H1 (cell line): ENCODE results near the gene FRMD4B.

Experiments
- BACH1 ChIP-seq: IDR thresholded peaks from 2 replicates; pipeline ENCODE4 v1.6.1; 2012; ENCODE audit warnings: low read length, improper control_type of control experiment
- CHD2 ChIP-seq: IDR thresholded peaks from 2 replicates; pipeline ENCODE4 v1.6.1; 2012; ENCODE audit warnings: low read length, improper control_type of control experiment
- EZH2 ChIP-seq: fragments of 200-600 bp; sonication (generic); IDR thresholded peaks from 2 replicates; pipeline ENCODE4 v1.7.1; 2012; ENCODE audit warnings: low read depth, mild to moderate bottlenecking, moderate library complexity, low read length, inconsistent platforms; ENCODE audit not compliant: severe bottlenecking
- POLR2A ChIP-seq, 2 experiments: IDR thresholded peaks; 1 replicate in 1 of 2; 2 replicates in 1 of 2; pipeline ENCODE4 v1.6.1; 2011; ENCODE audit warnings: low read depth in 2 of 2, low read length in 2 of 2, mild to moderate bottlenecking in 2 of 2; ENCODE audit errors: control extremely low read depth in 1 of 2
- SUZ12 ChIP-seq: fragments of 200-600 bp; sonication (generic); IDR thresholded peaks from 2 replicates; pipeline ENCODE4 v1.6.1; 2012; ENCODE audit warnings: mild to moderate bottlenecking, inconsistent platforms, low read length, moderate library complexity, mixed read lengths
- TF ChIP-seq, protein P1 (sequence below), 3 experiments: IDR thresholded peaks; 1 replicate in 2 of 3; 2 replicates in 1 of 3; pipeline versions ENCODE4 v1.5.1 to v1.6.1; 2011; ENCODE audit warnings: low read length in 3 of 3, mild to moderate bottlenecking in 3 of 3, inconsistent platforms in 2 of 3, low read depth in 1 of 3, moderate library complexity in 1 of 3; ENCODE audit not compliant: insufficient read depth in 1 of 3; ENCODE audit errors: control extremely low read depth in 1 of 3

- TF ChIP-seq, protein P1, sequence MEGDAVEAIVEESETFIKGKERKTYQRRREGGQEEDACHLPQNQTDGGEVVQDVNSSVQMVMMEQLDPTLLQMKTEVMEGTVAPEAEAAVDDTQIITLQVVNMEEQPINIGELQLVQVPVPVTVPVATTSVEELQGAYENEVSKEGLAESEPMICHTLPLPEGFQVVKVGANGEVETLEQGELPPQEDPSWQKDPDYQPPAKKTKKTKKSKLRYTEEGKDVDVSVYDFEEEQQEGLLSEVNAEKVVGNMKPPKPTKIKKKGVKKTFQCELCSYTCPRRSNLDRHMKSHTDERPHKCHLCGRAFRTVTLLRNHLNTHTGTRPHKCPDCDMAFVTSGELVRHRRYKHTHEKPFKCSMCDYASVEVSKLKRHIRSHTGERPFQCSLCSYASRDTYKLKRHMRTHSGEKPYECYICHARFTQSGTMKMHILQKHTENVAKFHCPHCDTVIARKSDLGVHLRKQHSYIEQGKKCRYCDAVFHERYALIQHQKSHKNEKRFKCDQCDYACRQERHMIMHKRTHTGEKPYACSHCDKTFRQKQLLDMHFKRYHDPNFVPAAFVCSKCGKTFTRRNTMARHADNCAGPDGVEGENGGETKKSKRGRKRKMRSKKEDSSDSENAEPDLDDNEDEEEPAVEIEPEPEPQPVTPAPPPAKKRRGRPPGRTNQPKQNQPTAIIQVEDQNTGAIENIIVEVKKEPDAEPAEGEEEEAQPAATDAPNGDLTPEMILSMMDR (IDR thresholded peaks at IDR 0.05; ENCODE audit: control extremely low read depth in 1 of 3, insufficient read depth in 1 of 3, low read depth in 1 of 3, low read length in 3 of 3) = no peak
- TF ChIP-seq POLR2A (IDR thresholded peaks at IDR 0.05; ENCODE audit: control extremely low read depth in 1 of 2, low read depth in 2 of 2, low read length in 2 of 2) (no peak), EZH2 (no peak), BACH1 (no peak), SUZ12 (no peak), CHD2 (no peak)
These were observed 196.4 kb downstream of the FRMD4B start for GRCh38 chr3:69189487-69189886.
